Brain microvascular endothelial cell (primary cell): ENCODE results near the gene ONECUT3.

Source experiments
- DNase-seq: peaks from one replicate; pipeline ENCODE4 v3.0.0-alpha.2; 2020
- H3K27ac ChIP-seq: fragments of 250-450 bp; sonication (Bioruptor Pico); 2 replicates; pipeline ENCODE4 v1.5.1; 2020; ENCODE audit warnings: mild to moderate bottlenecking, moderate library complexity
- H3K27me3 ChIP-seq: fragments of 250-450 bp; sonication (Bioruptor Pico); replicated peaks from 2 replicates; pipeline ENCODE4 v1.5.1; 2020; ENCODE audit warnings: mild to moderate bottlenecking
- H3K36me3 ChIP-seq: fragments of 250-450 bp; sonication (Bioruptor Pico); replicated peaks from 2 replicates; pipeline ENCODE4 v1.5.1; 2020; ENCODE audit warnings: mild to moderate bottlenecking
- H3K4me3 ChIP-seq: 2 replicates; pipeline ENCODE4 v1.5.1; 2011; ENCODE audit warnings: low read depth, mild to moderate bottlenecking, control low read depth, low read length, moderate library complexity
- in situ Hi-C: cut with HindIII; loops from 2 replicates; pipeline ENCODE4 v1.10.0; 2017; ENCODE audit warnings: low sequenced_read_pairs, low pct_ligation_motif_present
- TF ChIP-seq, protein P1 (sequence below): IDR thresholded peaks from 2 replicates; pipeline ENCODE4 v1.5.1; 2011; ENCODE audit warnings: low read depth, mild to moderate bottlenecking, moderate library complexity, low read length, control low read depth, inconsistent platforms; ENCODE audit errors: missing control alignments

The ONECUT3 gene

DNA sequence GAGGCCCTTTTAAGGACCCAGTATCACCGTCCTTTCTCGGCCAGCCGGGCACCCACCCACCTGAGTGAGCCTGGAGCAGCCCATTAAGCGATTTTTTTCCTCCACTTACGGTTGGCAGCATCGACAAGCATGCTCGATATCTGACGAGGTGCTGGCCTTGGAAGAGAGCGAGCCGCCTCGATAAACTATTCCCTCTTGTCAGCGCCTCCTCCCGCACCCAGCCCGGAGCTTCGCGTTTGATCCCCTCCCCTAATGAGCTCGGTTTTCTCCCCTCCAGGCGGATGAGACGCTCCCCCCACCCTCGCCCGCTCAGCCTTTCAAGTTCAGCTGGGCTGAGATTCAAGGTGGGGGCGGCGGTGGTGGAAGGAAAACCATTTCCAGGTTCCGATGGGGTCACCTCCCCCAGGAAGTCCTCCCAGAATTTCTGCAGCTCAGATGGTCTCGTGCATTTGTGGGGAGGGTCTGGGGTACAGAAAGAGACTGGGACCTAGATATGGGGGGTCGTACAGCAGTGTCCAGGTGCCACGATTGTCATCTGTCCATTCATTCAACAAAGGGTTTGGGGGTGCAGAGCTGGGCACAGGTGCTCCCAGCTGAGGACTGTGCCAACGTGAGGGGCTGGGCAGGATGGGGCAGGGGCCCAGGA is 18.9 kb upstream of the ONECUT3 start:
- no peak for DNase-seq
- TF ChIP-seq, protein P1, sequence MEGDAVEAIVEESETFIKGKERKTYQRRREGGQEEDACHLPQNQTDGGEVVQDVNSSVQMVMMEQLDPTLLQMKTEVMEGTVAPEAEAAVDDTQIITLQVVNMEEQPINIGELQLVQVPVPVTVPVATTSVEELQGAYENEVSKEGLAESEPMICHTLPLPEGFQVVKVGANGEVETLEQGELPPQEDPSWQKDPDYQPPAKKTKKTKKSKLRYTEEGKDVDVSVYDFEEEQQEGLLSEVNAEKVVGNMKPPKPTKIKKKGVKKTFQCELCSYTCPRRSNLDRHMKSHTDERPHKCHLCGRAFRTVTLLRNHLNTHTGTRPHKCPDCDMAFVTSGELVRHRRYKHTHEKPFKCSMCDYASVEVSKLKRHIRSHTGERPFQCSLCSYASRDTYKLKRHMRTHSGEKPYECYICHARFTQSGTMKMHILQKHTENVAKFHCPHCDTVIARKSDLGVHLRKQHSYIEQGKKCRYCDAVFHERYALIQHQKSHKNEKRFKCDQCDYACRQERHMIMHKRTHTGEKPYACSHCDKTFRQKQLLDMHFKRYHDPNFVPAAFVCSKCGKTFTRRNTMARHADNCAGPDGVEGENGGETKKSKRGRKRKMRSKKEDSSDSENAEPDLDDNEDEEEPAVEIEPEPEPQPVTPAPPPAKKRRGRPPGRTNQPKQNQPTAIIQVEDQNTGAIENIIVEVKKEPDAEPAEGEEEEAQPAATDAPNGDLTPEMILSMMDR, result no peak
- H3K36me3 ChIP-seq, result no peaks in the 10 kb centered on the region
- in situ Hi-C loops, result no loop called here
- peaks cover 18% of the 10 kb centered on the region for H3K27me3 ChIP-seq
- no peak overlapping the region for H3K27ac ChIP-seq
- no peak overlapping the region for H3K4me3 ChIP-seq

DNA sequence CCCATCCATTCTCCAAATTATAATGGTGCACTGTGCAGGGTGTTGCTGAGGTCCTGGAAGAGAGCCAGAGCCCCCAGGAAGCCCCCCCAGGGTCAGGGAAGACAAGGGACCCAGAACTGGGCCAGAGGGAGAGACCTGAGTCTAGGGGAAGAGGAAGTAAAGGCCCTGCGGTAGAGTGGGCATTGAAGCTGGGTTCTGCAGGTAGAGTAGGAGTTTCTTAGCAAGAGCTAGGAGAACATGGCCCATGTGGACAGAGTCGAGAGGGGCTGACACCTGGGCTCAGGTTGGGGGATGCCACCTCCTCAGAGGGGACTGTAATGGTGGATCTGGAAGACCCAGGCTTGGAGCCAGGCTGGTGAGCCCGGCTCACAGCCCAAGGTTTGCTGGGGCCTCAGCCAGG is 17.0 kb upstream of the ONECUT3 start:
- H3K27me3 ChIP-seq, result peaks cover 18% of the 10 kb centered on the region
- DNase-seq, result no peak
- no peak overlapping the region for H3K4me3 ChIP-seq
- TF ChIP-seq, protein P1, result no peak
- H3K27ac ChIP-seq, result no peak overlapping the region
- no peaks in the 10 kb centered on the region for H3K36me3 ChIP-seq
- in situ Hi-C loops, result no loop called here

- no peak for DNase-seq
- H3K36me3 ChIP-seq, result no peaks in the 10 kb centered on the region
- peaks cover 16% of the 10 kb centered on the region for H3K27me3 ChIP-seq
- H3K27ac ChIP-seq, result no peak overlapping the region
- TF ChIP-seq, protein P1, result no peak
- H3K4me3 ChIP-seq, result no peak overlapping the region
- in situ Hi-C loops, result no loop called here
These were observed 16.4 kb upstream of the ONECUT3 start for GRCh38 chr19:1736927-1737326.

GRCh38 chr19:1739960-1740629 is 13.2 kb upstream of the ONECUT3 start:
- in situ Hi-C loops, result no loop called here
- Histone ChIP-seq H3K27me3 (peaks cover 11% of the 10 kb centered on the region), H3K4me3 (no peak overlapping the region), H3K27ac (no peak overlapping the region), H3K36me3 (no peaks in the 10 kb centered on the region)
- no peak for DNase-seq
- TF ChIP-seq, protein P1, result no peak

DNA sequence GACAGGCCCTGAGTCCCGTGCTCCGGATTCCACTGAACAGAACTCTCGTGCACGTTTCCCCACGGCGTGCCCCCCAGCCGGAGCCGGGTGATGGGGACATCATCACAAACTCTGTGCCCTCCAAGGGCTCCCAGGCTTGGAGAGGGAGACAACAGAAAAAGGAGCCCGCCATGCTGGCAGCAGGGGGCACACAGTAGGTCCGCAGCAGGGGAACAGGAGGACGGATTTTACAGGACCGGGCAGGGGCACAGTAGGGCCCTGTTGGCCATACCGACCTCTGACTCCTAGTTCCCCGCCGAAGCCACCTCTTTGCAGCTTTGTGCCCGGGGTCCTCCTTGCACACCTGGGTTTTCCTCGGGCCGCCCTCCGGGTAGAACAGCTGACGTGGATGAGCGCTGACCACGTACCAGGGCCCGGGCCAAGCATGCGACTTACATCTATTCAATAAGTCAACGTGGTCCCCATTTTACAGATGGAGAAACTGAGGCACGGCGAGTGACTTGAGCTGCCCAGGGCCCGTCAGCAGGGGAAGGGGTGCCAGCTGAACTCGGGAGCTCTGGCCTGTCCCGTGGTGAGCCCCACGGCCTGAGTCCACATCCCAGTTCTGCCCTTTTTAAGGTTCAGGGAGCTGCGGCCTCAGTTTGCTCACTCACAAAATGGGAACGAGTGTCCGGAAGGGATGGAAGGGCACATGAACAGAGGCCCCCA is 10.2 kb upstream of the ONECUT3 start:
- Histone ChIP-seq H3K27ac (no peak overlapping the region), H3K27me3 (peaks cover 18% of the 10 kb centered on the region), H3K4me3 (no peak overlapping the region), H3K36me3 (no peaks in the 10 kb centered on the region)
- TF ChIP-seq, protein P1, result no peak
- in situ Hi-C loops, result no loop called here
- no peak for DNase-seq
